Astrocyte of the spinal cord (primary cell): ENCODE results near the gene MAP4K1.

ENCODE experiments used
- DNase-seq: peaks from one replicate; pipeline ENCODE4 v3.0.0; 2011; ENCODE audit warnings: low read depth, low spot score
- H3K4me3 ChIP-seq: 2 replicates; pipeline ENCODE4 v1.5.1; 2011; ENCODE audit warnings: low read depth, mild to moderate bottlenecking, low read length, moderate library complexity
- in situ Hi-C: cut with HindIII; loops from 2 replicates; pipeline ENCODE4 v1.10.0; 2017; ENCODE audit warnings: low sequenced_read_pairs
- TF ChIP-seq, protein P1 (sequence below): IDR thresholded peaks from 2 replicates; pipeline ENCODE4 v1.5.1; 2012; ENCODE audit warnings: low read depth, mild to moderate bottlenecking, low read length, inconsistent platforms

The MAP4K1 gene

DNA sequence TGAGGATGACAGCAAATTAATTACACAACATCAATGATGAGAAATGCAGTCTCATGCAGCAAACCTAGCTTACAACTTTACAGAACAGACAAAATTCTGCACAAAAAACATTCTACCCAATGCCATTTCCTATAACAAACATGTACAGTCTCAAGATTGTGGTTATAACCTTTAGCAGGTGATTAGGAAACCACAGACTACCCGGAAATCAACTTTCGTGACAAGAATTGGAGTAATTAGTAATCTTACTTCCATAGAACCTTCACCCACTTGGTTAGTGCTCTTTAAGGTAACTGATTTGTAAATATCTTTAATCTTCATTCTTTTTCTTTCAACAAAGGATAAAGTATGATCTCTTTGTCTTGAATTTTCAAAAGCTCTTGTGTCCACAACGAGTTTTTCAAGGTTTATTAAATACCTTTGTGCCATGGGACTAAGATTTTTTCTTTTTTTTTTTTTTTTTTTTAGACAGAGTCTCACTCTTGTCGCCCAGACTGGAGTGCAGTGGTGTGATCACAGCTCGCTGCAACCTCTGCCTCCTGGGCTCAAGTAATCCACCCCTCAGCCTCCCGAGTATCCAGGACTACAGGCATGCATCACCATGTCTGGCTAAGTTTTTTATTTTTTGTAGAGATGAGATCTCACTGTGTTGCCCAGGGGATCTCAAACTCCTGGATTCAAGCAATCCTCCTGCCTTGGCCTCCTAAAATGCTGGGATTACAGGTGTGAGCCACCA lies 78.8 kb downstream of the MAP4K1 start:
- in situ Hi-C loops, result no loop called here

DNA sequence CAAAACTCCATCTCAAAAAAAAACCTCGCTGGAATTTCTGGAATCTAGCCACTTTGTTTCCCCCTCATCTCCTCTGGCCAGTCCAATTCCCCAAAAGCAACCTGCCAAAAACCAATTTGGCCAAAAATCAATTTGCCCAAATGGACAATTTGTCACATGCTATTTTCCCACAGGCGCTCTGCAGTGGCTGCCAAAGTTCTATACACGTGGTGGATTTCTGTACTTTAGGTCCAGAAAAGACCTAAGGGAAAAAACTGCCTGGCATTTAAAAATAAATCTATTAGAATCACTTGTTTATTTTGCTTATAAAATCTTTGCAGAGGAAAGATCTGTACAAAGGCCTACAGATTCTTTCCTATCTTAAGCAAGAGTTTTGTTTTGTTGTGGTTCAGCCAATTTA lies 79.4 kb downstream of the MAP4K1 start:
- no peak for DNase-seq
- no peak overlapping the region for H3K4me3 ChIP-seq
- in situ Hi-C loops, result no loop called here
- TF ChIP-seq, protein P1, sequence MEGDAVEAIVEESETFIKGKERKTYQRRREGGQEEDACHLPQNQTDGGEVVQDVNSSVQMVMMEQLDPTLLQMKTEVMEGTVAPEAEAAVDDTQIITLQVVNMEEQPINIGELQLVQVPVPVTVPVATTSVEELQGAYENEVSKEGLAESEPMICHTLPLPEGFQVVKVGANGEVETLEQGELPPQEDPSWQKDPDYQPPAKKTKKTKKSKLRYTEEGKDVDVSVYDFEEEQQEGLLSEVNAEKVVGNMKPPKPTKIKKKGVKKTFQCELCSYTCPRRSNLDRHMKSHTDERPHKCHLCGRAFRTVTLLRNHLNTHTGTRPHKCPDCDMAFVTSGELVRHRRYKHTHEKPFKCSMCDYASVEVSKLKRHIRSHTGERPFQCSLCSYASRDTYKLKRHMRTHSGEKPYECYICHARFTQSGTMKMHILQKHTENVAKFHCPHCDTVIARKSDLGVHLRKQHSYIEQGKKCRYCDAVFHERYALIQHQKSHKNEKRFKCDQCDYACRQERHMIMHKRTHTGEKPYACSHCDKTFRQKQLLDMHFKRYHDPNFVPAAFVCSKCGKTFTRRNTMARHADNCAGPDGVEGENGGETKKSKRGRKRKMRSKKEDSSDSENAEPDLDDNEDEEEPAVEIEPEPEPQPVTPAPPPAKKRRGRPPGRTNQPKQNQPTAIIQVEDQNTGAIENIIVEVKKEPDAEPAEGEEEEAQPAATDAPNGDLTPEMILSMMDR, result no peak

More for the DNA sequence above, 78.8 kb downstream of the MAP4K1 start:
- TF ChIP-seq, protein P1, result no peak
- no peak overlapping the region for H3K4me3 ChIP-seq
- DNase-seq, result no peak
